K562 (cell line): ENCODE measurements around the gene YIF1A. TPM values are rescaled to one million over a fixed set of nuclear protein-coding genes. Genes with fewer than 3 reads are reported as not detected.

Experiments
- ETS2 ChIP-seq: IDR thresholded peaks from 2 replicates; pipeline ENCODE4 v1.6.1; 2016; ENCODE audit warnings: borderline replicate concordance, missing genetic modification characterization, mild to moderate bottlenecking, moderate library complexity, missing compliant biosample characterization; ENCODE audit not compliant: poor library complexity, severe bottlenecking
- GTF2E2 ChIP-seq: fragments of 200-800 bp; sonication (Bioruptor generic); IDR thresholded peaks from 2 replicates; pipeline ENCODE4 v1.6.1; 2016; ENCODE audit warnings: missing genetic modification characterization, missing compliant biosample characterization
- HEY1 ChIP-seq: fragments of 250-450 bp; sonication (Bioruptor Pico); IDR thresholded peaks from 2 replicates; pipeline ENCODE4 v1.5.0; 2020; ENCODE audit warnings: mild to moderate bottlenecking, moderate library complexity, borderline replicate concordance
- KDM2B ChIP-seq: fragments of 250-450 bp; sonication (Bioruptor Pico); IDR thresholded peaks from 2 replicates; pipeline ENCODE4 v1.8.0; 2021; ENCODE audit warnings: mild to moderate bottlenecking, moderate library complexity
- KLF10 ChIP-seq: fragments of 250-450 bp; sonication (Bioruptor Pico); IDR thresholded peaks from 2 replicates; pipeline ENCODE4 v1.6.1; 2021; ENCODE audit warnings: matching md5 sums
- MYBL2 ChIP-seq, 2 experiments: fragments of 450-650 bp in 1 of 2; sonication (generic) in 1 of 2; formaldehyde crosslinking in 1 of 2; IDR thresholded peaks; 2 replicates each; pipeline versions ENCODE4 v1.6.1 to v1.8.1; 2017 to 2022; ENCODE audit warnings: borderline replicate concordance in 1 of 2, inconsistent platforms in 1 of 2, low read depth in 1 of 2, mild to moderate bottlenecking in 1 of 2, missing genetic modification reagents in 1 of 2, moderate library complexity in 1 of 2
- NKRF ChIP-seq: fragments of 450-650 bp; IDR thresholded peaks from 2 replicates; pipeline ENCODE4 v1.6.1; 2016; ENCODE audit warnings: borderline replicate concordance
- NR2C1 ChIP-seq, 2 experiments: fragments of 450-650 bp; IDR thresholded peaks; 2 replicates each; pipeline ENCODE4 v1.6.1; 2017; ENCODE audit warnings: mild to moderate bottlenecking in 2 of 2, antibody characterized with exemption in 1 of 2, inconsistent platforms in 1 of 2, missing compliant biosample characterization in 1 of 2, missing genetic modification characterization in 1 of 2
- PTRF ChIP-seq: fragments of 450-650 bp; IDR thresholded peaks from 2 replicates; pipeline ENCODE4 v1.6.1; 2016; ENCODE audit warnings: mild to moderate bottlenecking, missing genetic modification characterization, missing compliant biosample characterization
- RNF2 ChIP-seq: sonication (generic); IDR thresholded peaks from 2 replicates; pipeline ENCODE4 v1.6.1; 2016
- TFAM ChIP-seq: fragments of 250-450 bp; sonication (Bioruptor Pico); conservative IDR thresholded peaks from 2 replicates; pipeline ENCODE4 v1.5.0; 2021; ENCODE audit warnings: mild to moderate bottlenecking, moderate library complexity
- ZNF444 ChIP-seq: fragments of 250-450 bp; sonication (Bioruptor Pico); IDR thresholded peaks from 2 replicates; pipeline ENCODE4 v1.4.0; 2020; ENCODE audit warnings: mild to moderate bottlenecking, moderate library complexity
- ZSCAN32 ChIP-seq: fragments of 450-650 bp; formaldehyde crosslinking; IDR thresholded peaks from 2 replicates; pipeline ENCODE4 v1.4.0; 2020; ENCODE audit warnings: mild to moderate bottlenecking, moderate library complexity
- polyA plus RNA-seq, 8 experiments: library from polyadenylated mRNA; depleted of rRNA in 4 of 8; stranded (reverse) in 5 of 8; unstranded in 3 of 8; fragments of >200 nt; fragmentation: Nextera tagmentation in 2 of 8; fragmentation: Illumina TruSeq in 1 of 8; extraction: Ambion mirVana in 2 of 8; extraction: Trizol in 1 of 8; gene quantifications; 2 replicates each; pipeline versions ENCODE4 v1.2.1 to v1.2.3, GENCODE V29; 2011 to 2014; ENCODE audit warnings: inconsistent platforms in 1 of 8, missing spikeins in 1 of 8
- total RNA-seq, 7 experiments: library from RNA; depleted of rRNA in 6 of 7; stranded (reverse); fragments of >200 nt in 6 of 7; fragmentation: Illumina TruSeq in 2 of 7; extraction: Trizol in 2 of 7; gene quantifications; 2 replicates each; pipeline versions ENCODE4 v1.2.1 to v1.2.3, GENCODE V29; 2011 to 2021; ENCODE audit warnings: low replicate concordance in 1 of 7
- TF ChIP-seq, protein P1 (sequence below): sonication (generic); formaldehyde crosslinking; IDR thresholded peaks from 2 replicates; pipeline ENCODE4 v1.8.0; 2023; ENCODE audit warnings: mild to moderate bottlenecking, missing genetic modification reagents
- TF ChIP-seq, protein P2 (sequence below): IDR thresholded peaks from 2 replicates; pipeline ENCODE4 v1.6.1; 2011; ENCODE audit warnings: borderline replicate concordance, low read depth, mild to moderate bottlenecking, moderate library complexity, low read length; ENCODE audit not compliant: insufficient read depth, poor library complexity, severe bottlenecking

The YIF1A gene
- total and polyA plus RNA-seq, 9 of the 15 experiments (the other 6 are each of a cell fraction or from before 2014, with no cell fraction given): 8.6 to 121 (median 77.2) TPM

DNA sequence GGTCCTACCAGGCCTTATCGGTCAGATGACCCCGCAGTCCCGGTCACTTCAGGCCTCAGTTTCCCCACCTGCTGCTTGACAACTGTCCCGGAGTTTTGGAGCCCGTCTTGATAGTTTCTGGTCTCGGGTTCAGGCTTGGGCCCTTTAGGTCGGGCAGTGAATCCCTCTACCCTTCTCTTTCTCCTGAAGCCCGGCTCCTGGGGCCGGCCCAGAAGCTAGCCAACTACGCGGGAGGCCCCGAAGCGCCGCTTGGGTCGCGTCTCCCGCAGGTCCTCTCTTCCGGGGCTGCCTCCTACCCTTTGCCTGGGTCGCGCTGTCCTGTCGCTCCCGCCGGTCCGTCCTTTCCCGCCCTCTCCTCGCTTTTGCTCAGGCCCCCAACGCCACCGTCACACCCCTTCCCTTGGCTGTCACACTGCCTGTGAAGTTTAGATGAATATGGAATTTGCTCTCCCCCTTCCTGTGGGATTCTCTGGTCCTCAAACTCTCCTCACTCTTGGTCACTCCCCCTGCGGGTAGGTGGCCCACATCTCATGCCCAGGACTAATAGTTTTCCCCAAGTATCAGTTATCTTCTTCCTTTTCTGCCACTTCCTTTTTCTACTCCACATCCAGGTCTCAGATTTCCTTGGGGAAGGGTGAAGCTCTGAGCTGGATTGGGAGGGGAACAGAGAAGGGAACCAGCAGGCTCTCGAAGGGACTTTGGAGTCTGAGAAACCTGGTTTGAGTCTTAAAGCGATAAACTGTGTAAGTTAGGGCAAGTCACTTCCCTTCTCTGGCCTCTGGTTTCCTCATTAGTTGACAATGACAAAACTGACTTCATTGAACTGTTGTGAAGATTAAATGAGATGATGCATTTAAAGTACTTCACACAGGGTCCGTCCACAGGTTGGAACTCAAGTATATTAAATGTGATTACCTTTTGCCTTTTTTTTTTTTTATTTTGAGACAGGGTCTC lies 19.7 kb downstream of the YIF1A start (continued):
- TF ChIP-seq ZSCAN32 (CRISPR knock-in tag): no peak
- no peak for TF ChIP-seq PTRF (tag)
- TF ChIP-seq, protein P1, sequence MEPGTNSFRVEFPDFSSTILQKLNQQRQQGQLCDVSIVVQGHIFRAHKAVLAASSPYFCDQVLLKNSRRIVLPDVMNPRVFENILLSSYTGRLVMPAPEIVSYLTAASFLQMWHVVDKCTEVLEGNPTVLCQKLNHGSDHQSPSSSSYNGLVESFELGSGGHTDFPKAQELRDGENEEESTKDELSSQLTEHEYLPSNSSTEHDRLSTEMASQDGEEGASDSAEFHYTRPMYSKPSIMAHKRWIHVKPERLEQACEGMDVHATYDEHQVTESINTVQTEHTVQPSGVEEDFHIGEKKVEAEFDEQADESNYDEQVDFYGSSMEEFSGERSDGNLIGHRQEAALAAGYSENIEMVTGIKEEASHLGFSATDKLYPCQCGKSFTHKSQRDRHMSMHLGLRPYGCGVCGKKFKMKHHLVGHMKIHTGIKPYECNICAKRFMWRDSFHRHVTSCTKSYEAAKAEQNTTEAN: no peak
- TF ChIP-seq GTF2E2 (tag): no peak
- TF ChIP-seq ETS2 (tag): no peak
- TF ChIP-seq, protein P2, sequence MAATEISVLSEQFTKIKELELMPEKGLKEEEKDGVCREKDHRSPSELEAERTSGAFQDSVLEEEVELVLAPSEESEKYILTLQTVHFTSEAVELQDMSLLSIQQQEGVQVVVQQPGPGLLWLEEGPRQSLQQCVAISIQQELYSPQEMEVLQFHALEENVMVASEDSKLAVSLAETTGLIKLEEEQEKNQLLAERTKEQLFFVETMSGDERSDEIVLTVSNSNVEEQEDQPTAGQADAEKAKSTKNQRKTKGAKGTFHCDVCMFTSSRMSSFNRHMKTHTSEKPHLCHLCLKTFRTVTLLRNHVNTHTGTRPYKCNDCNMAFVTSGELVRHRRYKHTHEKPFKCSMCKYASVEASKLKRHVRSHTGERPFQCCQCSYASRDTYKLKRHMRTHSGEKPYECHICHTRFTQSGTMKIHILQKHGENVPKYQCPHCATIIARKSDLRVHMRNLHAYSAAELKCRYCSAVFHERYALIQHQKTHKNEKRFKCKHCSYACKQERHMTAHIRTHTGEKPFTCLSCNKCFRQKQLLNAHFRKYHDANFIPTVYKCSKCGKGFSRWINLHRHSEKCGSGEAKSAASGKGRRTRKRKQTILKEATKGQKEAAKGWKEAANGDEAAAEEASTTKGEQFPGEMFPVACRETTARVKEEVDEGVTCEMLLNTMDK: no peak
- TF ChIP-seq NR2C1 (IDR thresholded peaks at IDR 0.05): no peak
- peak; percentile 7; the same call in 1 of the 2 replicates for TF ChIP-seq NR2C1 (tag; IDR thresholded peaks at IDR 0.05)
- no peak for TF ChIP-seq MYBL2 (IDR thresholded peaks at IDR 0.05; ENCODE audit: low read depth)
- TF ChIP-seq MYBL2 (CRISPR knock-in tag; IDR thresholded peaks at IDR 0.05; ENCODE audit: borderline replicate concordance): no peak
- no peak for TF ChIP-seq RNF2
- TF ChIP-seq ZNF444 (CRISPR knock-in tag): no peak
- no peak for TF ChIP-seq HEY1 (CRISPR knock-in tag)
- TF ChIP-seq TFAM (CRISPR knock-in tag): no peak
- no peak for TF ChIP-seq KLF10 (CRISPR knock-in tag)
- 0 out of 2 replicates have a peak, but pooled peaks have one; percentile 44 for TF ChIP-seq NKRF
- no peak for TF ChIP-seq KDM2B (CRISPR knock-in tag)
